Measurements from ENCODE around the gene ABTB2.
"Not testable (repeated sequence)": the region's sequence is repeated elsewhere in the genome, so short reads cannot be mapped to it uniquely, and the experiment has no call there.

Gene ABTB2

GRCh38 chr11:34260072-34260575, 97.7 kb downstream of the ABTB2 start:
- DNase-seq: no peak

- DNase-seq: no peak
Observed at GRCh38 chr11:34259087-34259486, 98.7 kb downstream of the ABTB2 start.

- DNase-seq: no peak
Observed at GRCh38 chr11:34256626-34257025, 101.2 kb downstream of the ABTB2 start.

- no peak for DNase-seq
Observed at GRCh38 chr11:34256150-34256549, 101.7 kb downstream of the ABTB2 start.

GRCh38 chr11:34255101-34255500, 102.7 kb downstream of the ABTB2 start:
- DNase-seq: no peak

GRCh38 chr11:34254011-34254410, 103.8 kb downstream of the ABTB2 start:
- no peak for DNase-seq

GRCh38 chr11:34252651-34253050, 105.2 kb downstream of the ABTB2 start:
- no peak for DNase-seq

- no peak for DNase-seq
Observed at GRCh38 chr11:34252015-34252414, 105.8 kb downstream of the ABTB2 start.

- no peak for DNase-seq
Observed at GRCh38 chr11:34251589-34251980, 106.2 kb downstream of the ABTB2 start.

- DNase-seq: no peak
Observed at GRCh38 chr11:34250732-34251588, 106.8 kb downstream of the ABTB2 start.

GRCh38 chr11:34250211-34250610, 107.6 kb downstream of the ABTB2 start:
- DNase-seq: no peak

GRCh38 chr11:34249439-34249838, 108.4 kb downstream of the ABTB2 start:
- no peak for DNase-seq

GRCh38 chr11:34246511-34246910, 111.3 kb downstream of the ABTB2 start:
- not testable (repeated sequence) for DNase-seq

GRCh38 chr11:34245041-34245440, 112.8 kb downstream of the ABTB2 start:
- DNase-seq: no peak

- no peak for DNase-seq
Observed at GRCh38 chr11:34243600-34244464, 114.0 kb downstream of the ABTB2 start.

GRCh38 chr11:34242037-34242625, 115.7 kb downstream of the ABTB2 start:
- DNase-seq: no peak

- DNase-seq: no peak
Observed at GRCh38 chr11:34240150-34240494, 117.7 kb downstream of the ABTB2 start.

- DNase-seq: no peak
Observed at GRCh38 chr11:34239465-34240149, 118.2 kb downstream of the ABTB2 start.

- DNase-seq: no peak
Observed at GRCh38 chr11:34238966-34239365, 118.8 kb downstream of the ABTB2 start.

- no peak for DNase-seq
Observed at GRCh38 chr11:34238533-34238932, 119.3 kb downstream of the ABTB2 start.

- DNase-seq: no peak
Observed at GRCh38 chr11:34236572-34236971, 121.2 kb downstream of the ABTB2 start.

GRCh38 chr11:34235591-34236071, 122.2 kb downstream of the ABTB2 start:
- DNase-seq: no peak

- DNase-seq: no peak
Observed at GRCh38 chr11:34235189-34235588, 122.6 kb downstream of the ABTB2 start.

Measured in NCI-H2107 (cell line).